ENCODE measurements around the gene FAM53B. TPM values are rescaled to one million over a fixed set of nuclear protein-coding genes. Genes with fewer than 3 reads are reported as not detected.

FAM53B gene
- total RNA-seq, 1 donor, result 12.7 TPM

GRCh38 chr10:124632064-124632531, 112.1 kb downstream of the FAM53B start:
- no peaks in the 10 kb centered on the region for H3K27me3 ChIP-seq (ENCODE audit: insufficient read depth, low read length)
- H3K9me3 ChIP-seq (ENCODE audit: low read depth, low read length), result no peaks in the 10 kb centered on the region
- TF ChIP-seq CTCF (IDR thresholded peaks at IDR 0.05; ENCODE audit: extremely low read depth, low read depth, low read length), result peak; percentile 23
- H3K27ac ChIP-seq (ENCODE audit: low read depth, low read length), result no peak overlapping the region
- no peak overlapping the region for H2AFZ ChIP-seq (ENCODE audit: low read length)
- DNase-seq (ENCODE audit: insufficient read length, low spot score, missing footprints), result no peak
- H3K79me2 ChIP-seq (ENCODE audit: insufficient read depth, low read length), result no peaks in the 10 kb centered on the region
- no peak overlapping the region for H3K4me3 ChIP-seq (ENCODE audit: insufficient read depth, low read length)
- H3K36me3 ChIP-seq (ENCODE audit: insufficient read depth, low read length), result no peaks in the 10 kb centered on the region
- H3K4me2 ChIP-seq (ENCODE audit: insufficient read depth, low read length), result no peak overlapping the region
- H4K20me1 ChIP-seq (ENCODE audit: insufficient read depth, low read length), result peaks cover 28% of the 10 kb centered on the region
- no peaks in the 10 kb centered on the region for H3K4me1 ChIP-seq (ENCODE audit: insufficient read depth, low read length)

GRCh38 chr10:124630551-124630950, 113.6 kb downstream of the FAM53B start:
- no peak overlapping the region for H3K27ac ChIP-seq (ENCODE audit: low read depth, low read length)
- H3K36me3 ChIP-seq (ENCODE audit: insufficient read depth, low read length), result no peaks in the 10 kb centered on the region
- H2AFZ ChIP-seq (ENCODE audit: low read length), result no peak overlapping the region
- H3K4me1 ChIP-seq (ENCODE audit: insufficient read depth, low read length), result no peaks in the 10 kb centered on the region
- H3K4me2 ChIP-seq (ENCODE audit: insufficient read depth, low read length), result no peak overlapping the region
- no peak for TF ChIP-seq CTCF (IDR thresholded peaks at IDR 0.05; ENCODE audit: extremely low read depth, low read depth, low read length)
- peaks cover 34% of the 10 kb centered on the region for H4K20me1 ChIP-seq (ENCODE audit: insufficient read depth, low read length)
- no peaks in the 10 kb centered on the region for H3K79me2 ChIP-seq (ENCODE audit: insufficient read depth, low read length)
- no peak overlapping the region for H3K4me3 ChIP-seq (ENCODE audit: insufficient read depth, low read length)
- H3K27me3 ChIP-seq (ENCODE audit: insufficient read depth, low read length), result no peaks in the 10 kb centered on the region
- no peaks in the 10 kb centered on the region for H3K9me3 ChIP-seq (ENCODE audit: low read depth, low read length)
- DNase-seq (ENCODE audit: insufficient read length, low spot score, missing footprints), result no peak

GRCh38 chr10:124629842-124630241, 114.3 kb downstream of the FAM53B start:
- DNase-seq (ENCODE audit: insufficient read length, low spot score, missing footprints), result no peak
- Histone ChIP-seq H3K4me2 (ENCODE audit: insufficient read depth, low read length) (no peak overlapping the region), H3K27ac (ENCODE audit: low read depth, low read length) (no peak overlapping the region), H3K27me3 (ENCODE audit: insufficient read depth, low read length) (no peaks in the 10 kb centered on the region), H3K4me1 (ENCODE audit: insufficient read depth, low read length) (no peaks in the 10 kb centered on the region), H3K9me3 (ENCODE audit: low read depth, low read length) (no peaks in the 10 kb centered on the region), H2AFZ (ENCODE audit: low read length) (no peak overlapping the region), H3K79me2 (ENCODE audit: insufficient read depth, low read length) (no peaks in the 10 kb centered on the region), H4K20me1 (ENCODE audit: insufficient read depth, low read length) (peaks cover 36% of the 10 kb centered on the region), H3K4me3 (ENCODE audit: insufficient read depth, low read length) (no peak overlapping the region), H3K36me3 (ENCODE audit: insufficient read depth, low read length) (no peaks in the 10 kb centered on the region)
- no peak for TF ChIP-seq CTCF (IDR thresholded peaks at IDR 0.05; ENCODE audit: extremely low read depth, low read depth, low read length)

- no peak for TF ChIP-seq CTCF (IDR thresholded peaks at IDR 0.05; ENCODE audit: extremely low read depth, low read depth, low read length)
- Histone ChIP-seq H3K79me2 (ENCODE audit: insufficient read depth, low read length) (no peaks in the 10 kb centered on the region), H3K36me3 (ENCODE audit: insufficient read depth, low read length) (no peaks in the 10 kb centered on the region), H3K9me3 (ENCODE audit: low read depth, low read length) (no peaks in the 10 kb centered on the region), H2AFZ (ENCODE audit: low read length) (no peak overlapping the region), H4K20me1 (ENCODE audit: insufficient read depth, low read length) (peaks cover 37% of the 10 kb centered on the region), H3K27ac (ENCODE audit: low read depth, low read length) (no peak overlapping the region), H3K4me3 (ENCODE audit: insufficient read depth, low read length) (no peak overlapping the region), H3K4me2 (ENCODE audit: insufficient read depth, low read length) (no peak overlapping the region), H3K4me1 (ENCODE audit: insufficient read depth, low read length) (no peaks in the 10 kb centered on the region), H3K27me3 (ENCODE audit: insufficient read depth, low read length) (no peaks in the 10 kb centered on the region)
- DNase-seq (ENCODE audit: insufficient read length, low spot score, missing footprints), result no peak
Measured at GRCh38 chr10:124629415-124629814, 114.8 kb downstream of the FAM53B start.
